BE2C (cell line): ENCODE measurements around the gene CTAG2.
"Not testable (repeated sequence)": the region's sequence is repeated elsewhere in the genome, so short reads cannot be mapped to it uniquely, and the experiment has no call there.

Experiments
- DNase-seq: peaks from one replicate; pipeline ENCODE4 v3.0.0-alpha.2; 2020
- H3K27me3 ChIP-seq: fragments of 250-450 bp; sonication (Bioruptor Pico); 2 replicates; pipeline ENCODE4 v1.5.1; 2020; ENCODE audit warnings: mild to moderate bottlenecking
- H3K36me3 ChIP-seq: fragments of 250-450 bp; sonication (Bioruptor Pico); 2 replicates; pipeline ENCODE4 v1.5.1; 2020; ENCODE audit warnings: mild to moderate bottlenecking
- H3K4me1 ChIP-seq: fragments of 250-450 bp; sonication (Bioruptor Pico); 2 replicates; pipeline ENCODE4 v1.5.1; 2020
- H3K4me3 ChIP-seq: 2 replicates; pipeline ENCODE4 v1.5.1; 2011; ENCODE audit warnings: low read depth, low read length
- H3K9me3 ChIP-seq: fragments of 250-450 bp; sonication (Bioruptor Pico); 2 replicates; pipeline ENCODE4 v1.5.1; 2020
- CTCF ChIP-seq: IDR thresholded peaks from 2 replicates; pipeline ENCODE4 v1.5.1; 2012; ENCODE audit warnings: mild to moderate bottlenecking, low read depth, low read length

CTAG2 gene

GRCh38 chrX:154608823-154609222 lies 44.6 kb downstream of the CTAG2 start:
- H3K4me3 ChIP-seq, H3K4me1 ChIP-seq, DNase-seq, H3K9me3 ChIP-seq, H3K27me3 ChIP-seq, H3K36me3 ChIP-seq: not testable (repeated sequence)

GRCh38 chrX:154607976-154608375 lies 45.4 kb downstream of the CTAG2 start:
- DNase-seq, H3K4me1 ChIP-seq, H3K27me3 ChIP-seq, H3K9me3 ChIP-seq, H3K4me3 ChIP-seq, H3K36me3 ChIP-seq: not testable (repeated sequence)

- Histone ChIP-seq H3K36me3 (no peaks in the 10 kb centered on the region), H3K4me1 (no peaks in the 10 kb centered on the region), H3K4me3 (no peak overlapping the region), H3K27me3 (no peaks in the 10 kb centered on the region), H3K9me3 (no peaks in the 10 kb centered on the region)
- no peak for TF ChIP-seq CTCF
- DNase-seq = no peak
Observed at GRCh38 chrX:154607370-154607769, 46.0 kb downstream of the CTAG2 start.

- no peaks in the 10 kb centered on the region for H3K27me3 ChIP-seq
- no peak for TF ChIP-seq CTCF
Observed at GRCh38 chrX:154605566-154605965, 47.8 kb downstream of the CTAG2 start.

GRCh38 chrX:154603438-154604430 lies 49.6 kb downstream of the CTAG2 start:
- no peaks in the 10 kb centered on the region for H3K4me1 ChIP-seq
- no peaks in the 10 kb centered on the region for H3K36me3 ChIP-seq
- H3K9me3 ChIP-seq = no peaks in the 10 kb centered on the region
- DNase-seq = no peak
- H3K27me3 ChIP-seq = no peaks in the 10 kb centered on the region
- no peak for TF ChIP-seq CTCF
- no peak overlapping the region for H3K4me3 ChIP-seq

More at GRCh38 chrX:154605566-154605965, 47.8 kb downstream of the CTAG2 start:
- DNase-seq = no peak
- Histone ChIP-seq H3K9me3 (no peaks in the 10 kb centered on the region), H3K4me1 (no peaks in the 10 kb centered on the region), H3K4me3 (no peak overlapping the region), H3K36me3 (no peaks in the 10 kb centered on the region)

GRCh38 chrX:154602766-154603437 lies 50.5 kb downstream of the CTAG2 start:
- H3K36me3 ChIP-seq = no peaks in the 10 kb centered on the region

More at GRCh38 chrX:154602766-154603437, 50.5 kb downstream of the CTAG2 start:
- DNase-seq = no peak
- no peak for TF ChIP-seq CTCF
- H3K9me3 ChIP-seq = no peaks in the 10 kb centered on the region
- no peaks in the 10 kb centered on the region for H3K27me3 ChIP-seq
- no peaks in the 10 kb centered on the region for H3K4me1 ChIP-seq
- no peak overlapping the region for H3K4me3 ChIP-seq
